B cell (primary cell): ENCODE data around the gene H1-8. TPM values are rescaled to one million over a fixed set of nuclear protein-coding genes. Genes with fewer than 3 reads are reported as not detected.

ENCODE experiments used
- ATAC-seq: fragments of 200-7000 bp; cut with Tn5 transposase; one replicate; pipeline ENCODE4 v1.10.0; 2021; ENCODE audit warnings: low read depth, mild to moderate bottlenecking, moderate number of reproducible peaks, moderate library complexity
- CTCF ChIA-PET: fragments of 350-600 bp; sonication (Branson Sonifier 250); formaldehyde crosslinking; loops from one replicate; lab custom pipeline; 2021; ENCODE audit warnings: antibody characterized with exemption, inconsistent platforms; lab: Charles Lee
- POLR2A ChIA-PET: fragments of 350-600 bp; sonication (Branson Sonifier 250); formaldehyde crosslinking; loops from one replicate; lab custom pipeline; 2021; ENCODE audit warnings: antibody characterized with exemption; lab: Charles Lee
- DNase-seq: peaks from one replicate; pipeline ENCODE4 v3.0.0; 2013
- H2AFZ ChIP-seq: 2 replicates; pipeline ENCODE4 v1.6.1; 2012; ENCODE audit warnings: mild to moderate bottlenecking, low read depth, low read length; ENCODE audit not compliant: insufficient read depth, poor library complexity, severe bottlenecking
- H3K27ac ChIP-seq, 2 donors: 1 replicate in 1 of 2; 2 replicates in 1 of 2; pipeline ENCODE4 v1.5.1; 2012 to 2013; ENCODE audit warnings: low read length in 2 of 2, mild to moderate bottlenecking in 2 of 2, moderate library complexity in 1 of 2
- H3K27me3 ChIP-seq, 4 experiments: fragments of 200-600 bp in 1 of 4; sonication (generic) in 1 of 4; replicated peaks in 1 of 4; 1 replicate in 2 of 4; 2 replicates in 2 of 4; pipeline versions ENCODE4 v1.6.1 to v1.7.0; 2013 to 2016; ENCODE audit warnings: low read length in 3 of 4, mild to moderate bottlenecking in 2 of 4, mixed read lengths in 1 of 4, moderate library complexity in 1 of 4; ENCODE audit not compliant: insufficient read depth in 4 of 4, control insufficient read depth in 3 of 4; ENCODE audit errors: control extremely low read depth in 1 of 4
- H3K36me3 ChIP-seq, 2 experiments: replicated peaks in 1 of 2; 1 replicate in 1 of 2; 2 replicates in 1 of 2; pipeline versions ENCODE4 v1.6.1 to v1.7.1; 2013; ENCODE audit warnings: low read length in 1 of 2; ENCODE audit not compliant: insufficient read depth in 2 of 2, control insufficient read depth in 1 of 2; ENCODE audit errors: control extremely low read depth in 1 of 2, extremely low read depth in 1 of 2
- H3K4me1 ChIP-seq, 2 donors: fragments of 200-600 bp in 1 of 2; sonication (generic) in 1 of 2; 1 replicate in 1 of 2; 2 replicates in 1 of 2; pipeline versions ENCODE4 v1.5.1 to v1.6.1; 2013 to 2017; ENCODE audit warnings: low read length in 2 of 2; ENCODE audit not compliant: control insufficient read depth in 2 of 2, insufficient read depth in 2 of 2
- H3K4me2 ChIP-seq: replicated peaks from 2 replicates; pipeline ENCODE3; 2012; ENCODE audit warnings: mild to moderate bottlenecking, low read depth, low read length; ENCODE audit not compliant: poor library complexity, severe bottlenecking
- H3K4me3 ChIP-seq, 5 experiments: fragments of 200-600 bp in 1 of 5; sonication (generic) in 1 of 5; 1 replicate in 3 of 5; 2 replicates in 2 of 5; pipeline versions ENCODE4 v1.5.1 to v1.7.0; 2011 to 2016; ENCODE audit warnings: low read length in 4 of 5, mild to moderate bottlenecking in 4 of 5, low read depth in 2 of 5, control low read depth in 1 of 5, moderate library complexity in 1 of 5; ENCODE audit not compliant: insufficient read depth in 1 of 5; ENCODE audit errors: control extremely low read depth in 1 of 5, extremely low read depth in 1 of 5
- H3K79me2 ChIP-seq: fragments of 200-600 bp; sonication (generic); one replicate; pipeline ENCODE4 v1.6.0; 2016; ENCODE audit warnings: low read length; ENCODE audit not compliant: control insufficient read depth, insufficient read depth
- H3K9ac ChIP-seq: fragments of 200-600 bp; sonication (generic); 2 replicates; pipeline ENCODE4 v1.6.1; 2017; ENCODE audit warnings: mild to moderate bottlenecking, low read length, moderate library complexity
- H3K9me3 ChIP-seq, 3 donors: one replicate each; pipeline versions ENCODE4 v1.6.1 to v1.7.1; 2013; ENCODE audit warnings: low read length in 2 of 3; ENCODE audit not compliant: control insufficient read depth in 2 of 3, insufficient read depth in 1 of 3; ENCODE audit errors: control extremely low read depth in 1 of 3
- H4K20me1 ChIP-seq: 2 replicates; pipeline ENCODE4 v1.6.0; 2012; ENCODE audit warnings: mild to moderate bottlenecking, low read length; ENCODE audit not compliant: insufficient read depth, control insufficient read depth, poor library complexity, severe bottlenecking
- H3K27ac Mint-ChIP-seq: one replicate; pipeline ENCODE4 v1.8.0; 2021; ENCODE audit warnings: mixed read lengths
- H3K27me3 Mint-ChIP-seq: one replicate; pipeline ENCODE4 v1.8.0; 2021; ENCODE audit warnings: mixed read lengths
- H3K4me1 Mint-ChIP-seq: one replicate; pipeline ENCODE4 v1.8.0; 2021; ENCODE audit warnings: mixed read lengths
- H3K4me3 Mint-ChIP-seq: one replicate; pipeline ENCODE4 v1.8.0; 2021; ENCODE audit warnings: mixed read lengths
- H3K9me3 Mint-ChIP-seq: one replicate; pipeline ENCODE4 v1.8.0; 2022; ENCODE audit warnings: mixed read lengths; ENCODE audit not compliant: insufficient read depth
- EZH2 ChIP-seq: IDR thresholded peaks from 2 replicates; pipeline ENCODE4 v1.6.1; 2012; ENCODE audit warnings: borderline replicate concordance, low read depth, mild to moderate bottlenecking, moderate library complexity, low read length; ENCODE audit not compliant: insufficient read depth, poor library complexity, severe bottlenecking
- WGBS: methylation state at CpG from one replicate; pipeline ENCODE4 v1.1.5; 2013; ENCODE audit warnings: missing lambda C conversion rate; ENCODE audit not compliant: insufficient coverage; 5-methylcytosine and 5-hydroxymethylcytosine counted together
- intact Hi-C: fragments of 100-400 bp; cut with micrococcal nuclease; formaldehyde crosslinking; loops from one replicate; pipeline ENCODE4 v1.10.0; 2022
- polyA plus RNA-seq: library from polyadenylated mRNA; depleted of rRNA; stranded (reverse); fragments of >200 nt; gene quantifications from 2 replicates; pipeline ENCODE4 v1.2.3, GENCODE V29; 2012
- total RNA-seq, 2 donors: library from RNA; stranded (reverse); fragments of 120-200 nt in 1 of 2; gene quantifications; 1 replicate in 1 of 2; 2 replicates in 1 of 2; pipeline versions ENCODE4 v1.2.3 to v1.2.4, GENCODE V29; 2013 to 2022
- TF ChIP-seq, protein P1 (sequence below): fragments of 200-600 bp; IDR thresholded peaks from one replicate; pipeline ENCODE4 v1.8.0; 2022; ENCODE audit warnings: antibody characterized with exemption, mild to moderate bottlenecking

H1-8 gene
- total and polyA plus RNA-seq, 2 donors (not counting 1 experiment from before 2014, with no cell fraction given) = not detected

DNA sequence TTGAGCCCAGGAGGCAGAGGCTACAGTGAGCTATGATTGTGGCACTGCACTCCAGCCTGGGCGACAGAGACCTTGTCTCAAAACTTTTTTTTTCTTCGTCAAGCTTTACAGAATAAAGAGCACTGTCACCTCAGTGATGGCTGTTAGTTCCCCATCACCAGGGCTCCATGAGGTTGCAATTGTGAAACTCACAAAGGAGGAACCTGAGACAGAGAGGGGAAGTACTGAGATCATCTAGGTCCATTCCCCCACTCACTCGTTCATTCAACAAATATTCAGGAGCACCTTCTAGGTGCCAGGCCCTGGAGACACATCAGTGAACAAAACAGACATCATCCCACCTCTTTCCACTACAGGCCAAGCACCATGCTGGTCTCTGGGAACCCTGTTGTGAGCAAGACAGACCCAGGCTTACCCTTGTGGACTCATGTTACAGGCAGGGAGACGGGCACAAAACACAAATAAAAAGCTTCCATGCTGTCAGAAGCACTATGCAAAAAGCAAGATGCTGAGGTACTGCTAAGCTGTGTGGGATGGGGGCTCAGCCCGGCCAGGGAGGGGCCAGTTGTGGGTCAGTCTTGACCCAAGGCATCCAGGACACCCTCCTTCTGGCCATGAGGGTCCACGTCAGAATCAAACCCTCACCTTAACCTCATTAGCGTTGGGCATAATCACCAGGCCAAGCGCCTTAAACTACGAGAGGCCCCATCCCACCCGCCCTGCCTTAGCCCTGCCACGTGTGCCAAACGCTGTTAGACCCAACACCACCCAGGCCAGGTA is 16.7 kb upstream of the H1-8 start:
- peaks cover 10 to 21% of the 10 kb centered on the region in 2 donors for H3K4me1 ChIP-seq
- H4K20me1 ChIP-seq = no peaks in the 10 kb centered on the region
- ChIA-PET POLR2A (interaction anchor here (0.6 to 2.1 kb wide), 4 partner anchors 11 to 796 kb away, joined by 3 to 13 read pairs (median 5); no protein-coding TSS in a partner anchor), CTCF (interaction anchor here (1.1 to 2.8 kb wide), 6 partner anchors 13 to 51 kb away, joined by 4 to 19 read pairs (median 4); no protein-coding TSS in a partner anchor)
- Mint-ChIP-seq H3K9me3 (no peaks in the 10 kb centered on the region), H3K27ac (peak overlapping the region; percentile 91), H3K4me1 (peaks cover 21% of the 10 kb centered on the region), H3K27me3 (no peaks in the 10 kb centered on the region), H3K4me3 (peak overlapping the region; percentile 5)
- H3K27me3 ChIP-seq = peaks cover 0 to 2% (median 0%) of the 10 kb centered on the region in 4 experiments
- DNase-seq (peak; percentile 86), ATAC-seq (peak; percentile 100)
- no peak overlapping the region for H3K9ac ChIP-seq
- intact Hi-C loops = loop anchor here (1.0 kb wide), 1 partner anchor 50 kb away; no protein-coding TSS in a partner anchor
- no peaks in the 10 kb centered on the region for H3K79me2 ChIP-seq
- 78% methylated on average over 8 of the region's 12 CpGs for WGBS
- H3K27ac ChIP-seq = peak overlapping the region; percentile 23 to 44
- H3K4me3 ChIP-seq = no peak overlapping the region
- no peaks in the 10 kb centered on the region for H3K36me3 ChIP-seq
- H3K4me2 ChIP-seq = peak overlapping the region; percentile 45
- H3K9me3 ChIP-seq = no peaks in the 10 kb centered on the region
- TF ChIP-seq, protein P1, sequence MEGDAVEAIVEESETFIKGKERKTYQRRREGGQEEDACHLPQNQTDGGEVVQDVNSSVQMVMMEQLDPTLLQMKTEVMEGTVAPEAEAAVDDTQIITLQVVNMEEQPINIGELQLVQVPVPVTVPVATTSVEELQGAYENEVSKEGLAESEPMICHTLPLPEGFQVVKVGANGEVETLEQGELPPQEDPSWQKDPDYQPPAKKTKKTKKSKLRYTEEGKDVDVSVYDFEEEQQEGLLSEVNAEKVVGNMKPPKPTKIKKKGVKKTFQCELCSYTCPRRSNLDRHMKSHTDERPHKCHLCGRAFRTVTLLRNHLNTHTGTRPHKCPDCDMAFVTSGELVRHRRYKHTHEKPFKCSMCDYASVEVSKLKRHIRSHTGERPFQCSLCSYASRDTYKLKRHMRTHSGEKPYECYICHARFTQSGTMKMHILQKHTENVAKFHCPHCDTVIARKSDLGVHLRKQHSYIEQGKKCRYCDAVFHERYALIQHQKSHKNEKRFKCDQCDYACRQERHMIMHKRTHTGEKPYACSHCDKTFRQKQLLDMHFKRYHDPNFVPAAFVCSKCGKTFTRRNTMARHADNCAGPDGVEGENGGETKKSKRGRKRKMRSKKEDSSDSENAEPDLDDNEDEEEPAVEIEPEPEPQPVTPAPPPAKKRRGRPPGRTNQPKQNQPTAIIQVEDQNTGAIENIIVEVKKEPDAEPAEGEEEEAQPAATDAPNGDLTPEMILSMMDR = no peak
- no peak for TF ChIP-seq EZH2
- no peak overlapping the region for H2AFZ ChIP-seq

DNA sequence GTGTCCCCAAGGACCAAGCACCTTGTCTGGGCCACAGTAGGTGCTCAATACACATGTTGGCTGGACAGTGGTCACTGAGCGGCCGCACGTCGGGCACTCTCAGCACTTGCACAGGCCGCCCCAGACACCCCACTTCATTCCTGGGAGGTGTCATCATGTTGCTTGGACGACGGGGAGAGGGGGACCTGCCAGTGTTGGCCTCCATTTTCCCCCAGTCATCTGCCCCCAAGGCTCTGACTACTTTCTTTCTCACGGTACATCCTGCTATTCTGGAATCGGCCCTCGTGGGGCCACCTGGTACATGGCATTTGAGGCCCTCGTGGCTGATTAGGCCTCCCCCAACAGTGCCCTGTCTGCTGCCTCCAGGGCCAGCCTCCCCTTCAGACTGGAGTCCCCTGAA is 15.7 kb upstream of the H1-8 start:
- Histone ChIP-seq H3K4me2 (no peak overlapping the region), H3K27ac (no peak overlapping the region), H2AFZ (no peak overlapping the region), H3K4me1 (peaks cover 10 to 21% of the 10 kb centered on the region in 2 donors), H3K79me2 (no peaks in the 10 kb centered on the region), H3K9me3 (no peaks in the 10 kb centered on the region), H4K20me1 (no peaks in the 10 kb centered on the region), H3K27me3 (peaks cover 0 to 2% (median 0%) of the 10 kb centered on the region in 4 experiments), H3K9ac (no peak overlapping the region), H3K4me3 (no peak overlapping the region), H3K36me3 (no peaks in the 10 kb centered on the region)
- Mint-ChIP-seq H3K4me3 (no peak overlapping the region), H3K9me3 (no peaks in the 10 kb centered on the region), H3K27ac (peak overlapping the region; percentile 15), H3K27me3 (no peaks in the 10 kb centered on the region), H3K4me1 (peaks cover 21% of the 10 kb centered on the region)
- intact Hi-C loops = no loop called here
- CTCF ChIA-PET = interaction anchor here (1.1 to 2.8 kb wide), 3 partner anchors 12 to 50 kb away, joined by 4 to 19 read pairs (median 7); no protein-coding TSS in a partner anchor
- 92% methylated on average over 11 of the region's 11 CpGs for WGBS
- no peak for TF ChIP-seq EZH2
- TF ChIP-seq, protein P1 = no peak
- no peak for ATAC-seq
- no peak for DNase-seq
- POLR2A ChIA-PET = interaction anchor here (1.8 kb wide), 1 partner anchor 10 kb away, joined by 7 read pairs; no protein-coding TSS in a partner anchor
